Activated CD4-positive, alpha-beta T cell treated with anti-CD3 and anti-CD28 coated beads for 48 hours (primary cell): ENCODE data around the gene GSS.
A peak's percentile ranks its signal among the peaks of the same experiment; 100 is the strongest.

ENCODE experiments used
- DNase-seq: peaks from one replicate; pipeline ENCODE4 v3.0.0-alpha.2; 2020

GSS gene

DNA sequence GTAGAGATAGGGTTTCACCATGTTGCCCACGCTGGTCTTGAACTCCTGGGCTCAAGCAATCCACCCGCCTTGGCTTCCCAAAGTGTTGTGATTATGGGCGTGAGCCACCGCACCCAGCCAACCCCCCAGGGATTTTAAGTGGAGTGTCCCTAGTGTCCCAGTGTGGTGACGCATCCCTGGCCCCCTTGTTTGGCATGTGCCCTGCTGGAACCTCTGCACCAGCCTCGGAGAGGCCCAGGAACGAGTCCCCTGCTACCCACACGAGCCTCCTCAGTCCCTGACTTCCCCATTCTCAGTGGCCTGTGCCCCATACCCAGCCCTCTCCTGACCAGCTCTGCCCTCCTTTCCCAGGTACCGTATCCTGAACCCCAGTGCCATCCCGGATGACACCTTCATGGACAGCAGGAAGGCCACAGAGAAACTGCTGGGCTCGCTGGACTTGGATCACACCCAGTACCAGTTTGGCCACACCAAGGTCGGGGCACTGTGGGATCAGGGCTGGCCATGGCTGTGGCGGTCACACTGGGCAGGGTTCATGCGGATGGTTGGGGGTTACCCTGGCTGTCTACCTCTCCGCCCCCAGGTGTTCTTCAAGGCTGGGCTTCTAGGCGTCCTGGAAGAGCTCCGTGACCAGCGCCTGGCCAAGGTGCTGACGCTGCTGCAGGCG lies 37.3 kb upstream of the GSS start:
- DNase-seq = no peak

- DNase-seq = no peak
These were observed 35.1 kb upstream of the GSS start for GRCh38 chr20:34990661-34991214.

GRCh38 chr20:34990231-34990630 lies 34.6 kb upstream of the GSS start:
- DNase-seq = no peak

DNA sequence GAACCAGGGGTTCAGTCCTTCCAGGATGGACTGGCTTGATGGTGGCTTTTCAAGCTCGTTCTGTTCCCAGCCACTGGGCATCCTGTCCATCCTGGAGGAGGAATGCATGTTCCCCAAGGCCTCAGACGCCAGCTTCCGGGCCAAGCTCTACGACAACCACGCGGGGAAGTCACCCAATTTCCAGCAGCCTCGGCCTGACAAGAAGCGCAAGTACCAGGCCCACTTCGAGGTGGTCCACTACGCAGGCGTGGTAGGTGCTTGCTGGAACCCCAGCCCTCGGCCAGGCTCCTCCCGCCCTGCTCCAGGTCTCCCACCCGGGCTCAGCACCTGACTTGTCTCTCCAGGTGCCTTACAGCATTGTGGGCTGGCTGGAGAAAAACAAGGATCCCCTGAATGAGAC lies 34.1 kb upstream of the GSS start:
- DNase-seq = no peak

DNA sequence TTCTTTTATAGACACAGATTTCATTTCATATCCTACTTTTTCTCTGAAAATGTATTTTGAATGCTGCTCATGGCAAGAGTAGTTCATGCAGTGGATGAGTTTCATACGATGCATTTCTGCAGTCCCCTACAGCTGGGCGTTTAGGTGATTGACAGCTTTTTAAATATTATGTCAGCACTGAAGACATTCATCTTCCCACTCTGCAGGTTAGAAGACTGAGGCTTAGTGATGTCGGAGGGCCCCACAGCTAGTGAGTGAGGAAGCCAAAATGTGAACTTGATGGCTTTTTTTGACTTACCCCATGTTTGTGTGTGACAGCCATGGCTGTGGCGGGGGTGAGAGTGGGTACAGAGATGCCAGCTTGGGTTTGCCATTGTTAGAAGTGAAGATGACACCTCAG lies 33.5 kb upstream of the GSS start:
- DNase-seq = no peak

DNA sequence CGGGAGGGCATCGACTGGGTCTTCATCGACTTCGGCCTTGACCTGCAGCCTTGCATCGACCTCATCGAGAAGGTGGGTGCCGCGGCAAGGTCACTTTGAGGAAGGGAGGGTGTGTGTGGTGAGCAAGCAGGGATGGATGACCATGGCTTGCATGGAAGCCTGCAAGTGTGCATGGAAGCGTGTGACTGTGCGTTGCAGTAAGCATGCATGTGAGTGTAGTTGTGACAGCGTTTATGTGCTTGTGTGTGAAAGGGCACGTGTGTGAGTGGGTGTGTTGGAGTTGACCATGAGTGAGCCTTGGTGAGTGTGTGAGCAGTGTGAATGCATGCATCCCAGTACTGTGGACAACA lies 32.6 kb upstream of the GSS start:
- DNase-seq = no peak

GRCh38 chr20:34987288-34988190 lies 31.9 kb upstream of the GSS start:
- DNase-seq = no peak

DNA sequence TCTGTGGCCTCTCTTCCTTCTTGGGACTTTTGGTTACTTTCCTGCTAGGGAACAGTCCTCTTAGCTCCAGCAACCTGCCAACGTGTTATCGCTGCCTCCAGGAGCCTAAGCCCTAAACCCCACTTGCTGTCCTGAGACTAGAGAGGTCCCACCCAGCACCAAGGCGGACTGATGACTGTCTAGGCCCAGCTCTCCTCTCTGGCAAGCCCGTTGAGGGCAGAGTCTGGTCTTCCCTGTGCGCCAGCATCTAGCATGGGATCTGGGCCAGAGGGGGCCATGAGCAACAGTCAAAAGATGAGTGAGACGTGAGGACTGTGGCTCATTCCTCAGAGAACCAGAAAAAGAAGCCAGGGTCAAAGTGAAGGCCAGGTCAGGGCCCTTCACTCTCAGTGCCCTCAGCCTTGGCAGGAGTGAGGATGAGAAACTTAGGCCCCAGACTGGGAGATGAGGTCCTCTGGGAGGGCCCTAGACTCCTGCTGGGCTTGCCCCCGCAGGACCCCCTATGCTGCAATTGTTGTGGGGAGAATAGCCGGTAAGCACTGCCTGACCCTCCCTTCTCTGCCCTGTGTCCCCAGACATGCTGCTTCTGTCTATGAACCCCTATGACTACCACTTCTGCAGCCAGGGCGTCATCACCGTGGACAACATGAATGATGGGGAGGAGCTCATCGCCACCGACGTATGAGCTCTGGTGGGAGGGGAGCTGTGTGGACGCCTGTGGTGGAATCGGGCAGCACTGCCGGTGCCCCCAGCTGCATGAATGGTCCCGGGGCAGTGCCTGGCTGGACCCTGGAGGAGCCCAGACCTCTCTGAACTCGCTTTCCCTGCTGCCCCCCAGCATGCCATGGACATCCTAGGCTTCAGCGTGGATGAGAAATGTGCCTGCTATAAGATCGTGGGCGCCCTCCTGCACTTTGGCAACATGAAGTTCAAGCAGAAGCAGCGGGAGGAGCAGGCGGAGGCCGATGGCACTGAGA lies 31.0 kb upstream of the GSS start:
- no peak for DNase-seq

DNA sequence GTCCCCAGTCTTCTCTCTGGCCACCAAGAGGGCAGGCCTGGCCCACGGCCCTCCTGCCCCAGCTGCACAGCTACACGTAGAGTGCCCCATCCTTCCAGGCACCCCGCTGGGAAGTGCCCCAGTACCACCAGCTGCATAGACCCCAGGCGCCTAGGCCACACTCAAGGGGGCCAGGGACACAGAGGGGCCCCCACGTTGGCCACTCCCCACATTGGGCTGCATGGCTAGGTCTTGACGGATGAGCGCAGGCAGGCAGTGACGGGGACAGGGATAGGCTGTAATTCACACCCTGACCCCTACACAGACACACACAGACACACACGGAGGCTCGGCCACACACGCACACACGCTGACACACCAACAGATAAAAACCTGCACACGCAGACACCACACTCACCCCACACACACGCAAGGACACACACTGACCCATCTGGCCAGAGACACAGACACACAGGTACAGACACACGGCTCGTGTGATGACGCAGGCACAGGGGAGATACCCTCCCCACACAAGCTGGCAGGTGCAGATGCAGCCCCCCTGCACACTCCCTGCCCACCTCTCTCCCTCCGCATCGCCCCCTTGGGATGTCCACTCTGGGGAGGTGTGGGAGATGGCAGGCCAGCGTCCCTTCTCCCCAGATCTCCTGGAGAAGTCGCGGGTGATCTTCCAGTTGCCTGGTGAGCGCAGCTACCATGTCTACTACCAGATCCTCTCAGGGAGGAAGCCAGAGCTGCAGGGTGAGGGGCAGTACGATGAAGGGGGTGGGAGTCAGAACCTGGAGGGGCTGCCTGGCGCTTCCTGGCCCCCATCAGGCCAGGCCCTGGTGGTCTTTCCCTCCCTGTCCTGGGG lies 30.1 kb upstream of the GSS start:
- no peak for DNase-seq

- DNase-seq = no peak
These were observed 29.2 kb upstream of the GSS start for GRCh38 chr20:34984756-34985261.

- DNase-seq = no peak
These were observed 28.6 kb upstream of the GSS start for GRCh38 chr20:34983995-34984735.

GRCh38 chr20:34983089-34983820 lies 27.6 kb upstream of the GSS start:
- DNase-seq = no peak

GRCh38 chr20:34982270-34983088 lies 26.9 kb upstream of the GSS start:
- no peak for DNase-seq

DNA sequence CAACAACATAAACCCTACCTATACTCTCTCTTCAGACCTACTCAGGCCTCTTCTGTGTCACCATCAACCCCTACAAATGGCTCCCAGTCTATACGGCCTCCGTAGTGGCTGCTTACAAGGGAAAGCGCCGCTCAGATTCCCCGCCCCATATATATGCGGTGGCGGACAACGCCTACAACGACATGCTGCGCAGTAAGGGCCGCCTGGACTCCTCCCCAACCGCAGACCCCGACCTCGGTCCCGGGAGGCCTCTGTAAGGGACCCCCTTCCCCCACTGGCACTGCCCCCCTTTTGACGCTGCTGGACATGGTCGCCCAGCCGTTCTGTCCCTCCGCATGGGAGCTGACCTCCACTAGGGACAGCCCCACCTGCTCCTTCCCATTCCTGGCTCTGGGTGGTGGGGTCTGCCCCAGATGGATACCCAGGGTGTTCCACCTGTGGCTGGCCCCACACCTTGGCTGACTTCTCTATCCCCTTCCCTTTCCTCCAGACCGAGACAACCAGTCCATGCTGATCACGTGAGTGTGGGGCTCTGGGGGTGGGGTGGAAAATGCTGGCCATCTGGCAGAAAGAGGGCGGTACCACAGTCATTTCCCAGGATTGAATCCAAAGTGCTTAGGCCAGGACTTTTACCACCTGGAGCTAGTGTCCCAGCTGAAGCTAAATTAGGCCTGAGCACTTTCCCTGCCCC lies 25.1 kb upstream of the GSS start:
- DNase-seq = no peak

DNA sequence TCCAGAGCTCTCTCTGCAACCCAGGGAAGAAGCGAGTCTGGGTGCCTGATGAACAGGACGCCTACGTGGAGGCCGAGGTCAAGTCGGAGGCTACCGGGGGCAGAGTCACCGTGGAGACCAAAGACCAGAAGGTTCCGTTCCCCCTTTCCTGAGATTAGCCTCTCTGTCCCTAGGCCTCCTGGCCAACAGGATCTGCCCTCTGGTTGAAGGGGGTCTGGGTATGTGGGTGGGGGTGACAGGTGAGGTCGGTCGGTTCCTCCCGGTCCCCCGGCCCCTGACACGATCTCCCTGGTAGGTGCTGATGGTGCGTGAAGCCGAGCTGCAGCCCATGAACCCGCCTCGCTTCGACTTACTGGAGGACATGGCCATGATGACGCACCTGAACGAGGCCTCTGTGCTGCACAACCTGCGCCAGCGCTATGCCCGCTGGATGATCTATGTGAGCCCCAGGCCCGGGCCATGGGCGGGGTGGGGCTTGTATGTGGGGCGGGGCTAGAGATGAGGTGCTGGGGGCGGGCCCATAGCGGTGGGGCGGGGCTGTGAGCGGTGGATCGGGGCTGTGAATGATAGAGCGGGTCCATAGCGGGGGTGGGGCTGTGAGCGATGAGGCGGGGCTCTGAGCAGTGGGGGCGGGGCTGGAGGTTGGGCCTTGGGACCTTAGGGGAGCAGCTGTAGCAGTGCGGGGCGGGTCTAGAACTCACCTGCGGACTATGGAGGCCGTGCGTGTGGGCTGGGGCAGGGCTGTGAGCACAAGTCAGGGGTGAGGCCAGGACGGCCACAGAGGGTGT lies 24.0 kb upstream of the GSS start:
- peak; percentile 56 for DNase-seq

GRCh38 chr20:34978092-34978744 lies 22.6 kb upstream of the GSS start:
- no peak for DNase-seq

- no peak for DNase-seq
These were observed 21.9 kb upstream of the GSS start for GRCh38 chr20:34977365-34978091.
